H9 (cell line): ENCODE data around the gene CCR9. TPM values are rescaled to one million over a fixed set of nuclear protein-coding genes. Genes with fewer than 3 reads are reported as not detected.

Experiments used
- DNase-seq: peaks from one replicate; pipeline ENCODE4 v3.0.0-alpha.2; 2017
- H2AFZ ChIP-seq: one replicate; pipeline ENCODE4 v1.6.1; 2013; ENCODE audit warnings: mild to moderate bottlenecking, low read length, control low read depth, moderate library complexity
- H2AK5ac ChIP-seq: 2 replicates; pipeline ENCODE4 v1.6.1; 2013; ENCODE audit warnings: low read length, control low read depth, mixed read lengths; ENCODE audit not compliant: insufficient read length
- H2BK120ac ChIP-seq: one replicate; pipeline ENCODE4 v1.6.1; 2013; ENCODE audit warnings: low read depth, mild to moderate bottlenecking, low read length, control low read depth, inconsistent platforms; ENCODE audit not compliant: poor library complexity, severe bottlenecking
- H2BK12ac ChIP-seq: 2 replicates; pipeline ENCODE4 v1.6.1; 2013; ENCODE audit warnings: low read length, control low read depth, mixed read lengths, low read depth; ENCODE audit not compliant: insufficient read length
- H2BK15ac ChIP-seq: 2 replicates; pipeline ENCODE4 v1.6.1; 2013; ENCODE audit warnings: low read depth, low read length, control low read depth
- H2BK20ac ChIP-seq: one replicate; pipeline ENCODE4 v1.6.1; 2013; ENCODE audit warnings: low read depth, mild to moderate bottlenecking, low read length, control low read depth, inconsistent platforms; ENCODE audit not compliant: poor library complexity, severe bottlenecking
- H2BK5ac ChIP-seq: 2 replicates; pipeline ENCODE4 v1.6.1; 2013; ENCODE audit warnings: low read length, control low read depth, mixed read lengths; ENCODE audit not compliant: insufficient read length
- H3K14ac ChIP-seq: 2 replicates; pipeline ENCODE4 v1.6.1; 2013; ENCODE audit warnings: low read length, control low read depth; ENCODE audit not compliant: insufficient read depth
- H3K18ac ChIP-seq: 2 replicates; pipeline ENCODE4 v1.6.1; 2013; ENCODE audit warnings: low read depth, mild to moderate bottlenecking, mixed read lengths, low read length, control low read depth; ENCODE audit not compliant: insufficient read length
- H3K23ac ChIP-seq: 2 replicates; pipeline ENCODE4 v1.6.1; 2013; ENCODE audit warnings: low read length, control low read depth, mixed read lengths, low read depth; ENCODE audit not compliant: insufficient read length
- H3K23me2 ChIP-seq: 2 replicates; pipeline ENCODE4 v1.6.1; 2013; ENCODE audit warnings: low read depth, mild to moderate bottlenecking, mixed read lengths, low read length, control low read depth; ENCODE audit not compliant: insufficient read length, poor library complexity, severe bottlenecking
- H3K27ac ChIP-seq: 2 replicates; pipeline ENCODE4 v1.5.1; 2013; ENCODE audit warnings: low read length, control low read depth, mixed read lengths, low read depth; ENCODE audit not compliant: insufficient read length
- H3K27me3 ChIP-seq: 2 replicates; pipeline ENCODE4 v1.6.1; 2013; ENCODE audit warnings: low read length, control low read depth, inconsistent platforms; ENCODE audit not compliant: insufficient read depth
- H3K4ac ChIP-seq: 2 replicates; pipeline ENCODE4 v1.6.1; 2013; ENCODE audit warnings: low read depth, mild to moderate bottlenecking, control low read depth, inconsistent platforms, low read length, moderate library complexity
- H3K4me1 ChIP-seq: 2 replicates; pipeline ENCODE4 v1.6.1; 2013; ENCODE audit warnings: low read length, control low read depth, inconsistent platforms; ENCODE audit not compliant: insufficient read depth
- H3K4me2 ChIP-seq: 2 replicates; pipeline ENCODE4 v1.6.1; 2013; ENCODE audit warnings: low read length, control low read depth, mixed read lengths; ENCODE audit not compliant: insufficient read length, insufficient read depth
- H3K56ac ChIP-seq: 2 replicates; pipeline ENCODE4 v1.6.1; 2013; ENCODE audit warnings: low read depth, mild to moderate bottlenecking, mixed read lengths, low read length, control low read depth; ENCODE audit not compliant: insufficient read length
- H3K79me1 ChIP-seq: 2 replicates; pipeline ENCODE4 v1.6.1; 2013; ENCODE audit warnings: low read depth, mild to moderate bottlenecking, moderate library complexity, low read length, control low read depth, inconsistent platforms; ENCODE audit not compliant: insufficient read depth, poor library complexity, severe bottlenecking
- H3K79me2 ChIP-seq: 2 replicates; pipeline ENCODE4 v1.6.1; 2013; ENCODE audit warnings: low read length, control low read depth, inconsistent platforms; ENCODE audit not compliant: insufficient read depth
- H3K9ac ChIP-seq: 2 replicates; pipeline ENCODE4 v1.6.1; 2013; ENCODE audit warnings: low read length, control low read depth, mixed read lengths; ENCODE audit not compliant: insufficient read length; ENCODE audit errors: extremely low read depth
- H3K9me3 ChIP-seq: one replicate; pipeline ENCODE4 v1.6.1; 2013; ENCODE audit warnings: low read depth, low read length, inconsistent platforms; ENCODE audit not compliant: control insufficient read depth
- H3T11ph ChIP-seq: one replicate; pipeline ENCODE4 v1.6.1; 2013; ENCODE audit warnings: mild to moderate bottlenecking, low read length, control low read depth, inconsistent platforms
- H4K20me1 ChIP-seq: one replicate; pipeline ENCODE4 v1.6.1; 2013; ENCODE audit not compliant: control insufficient read depth, insufficient read length, insufficient read depth
- H4K5ac ChIP-seq: 2 replicates; pipeline ENCODE4 v1.6.1; 2013; ENCODE audit warnings: low read depth, mild to moderate bottlenecking, mixed read lengths, low read length, control low read depth; ENCODE audit not compliant: insufficient read length
- H4K8ac ChIP-seq: replicated peaks from 2 replicates; pipeline ENCODE4 v1.6.1; 2013; ENCODE audit warnings: low read length, control low read depth, mixed read lengths, low read depth; ENCODE audit not compliant: insufficient read length
- H4K91ac ChIP-seq: 2 replicates; pipeline ENCODE4 v1.6.1; 2013; ENCODE audit warnings: low read depth, mild to moderate bottlenecking, moderate library complexity, mixed read lengths, low read length, control low read depth; ENCODE audit not compliant: insufficient read length
- H3K27ac Mint-ChIP-seq, 3 experiments: 2 replicates in 2 of 3; 3 replicates in 1 of 3; pipeline ENCODE4 v1.8.0; 2020 to 2021; ENCODE audit warnings: mixed read lengths in 3 of 3, mild to moderate bottlenecking in 1 of 3, moderate library complexity in 1 of 3
- H3K27me3 Mint-ChIP-seq: 2 replicates; pipeline ENCODE4 v1.8.0; 2021; ENCODE audit warnings: low read depth, mild to moderate bottlenecking, moderate library complexity, mixed read lengths
- H3K36me3 Mint-ChIP-seq, 3 experiments: 2 replicates in 2 of 3; 3 replicates in 1 of 3; pipeline ENCODE4 v1.8.0; 2020 to 2021; ENCODE audit warnings: low read depth in 3 of 3, mixed read lengths in 3 of 3; ENCODE audit not compliant: insufficient read depth in 1 of 3
- H3K4me1 Mint-ChIP-seq, 2 experiments: 2 replicates each; pipeline ENCODE4 v1.8.0; 2020; ENCODE audit warnings: mixed read lengths in 2 of 2
- H3K4me3 Mint-ChIP-seq, 2 experiments: 2 replicates in 1 of 2; 3 replicates in 1 of 2; pipeline ENCODE4 v1.8.0; 2020 to 2021; ENCODE audit warnings: mild to moderate bottlenecking in 2 of 2, mixed read lengths in 2 of 2, moderate library complexity in 1 of 2
- H3K9me3 Mint-ChIP-seq, 2 experiments: 2 replicates in 1 of 2; 3 replicates in 1 of 2; pipeline ENCODE4 v1.8.0; 2020; ENCODE audit warnings: mild to moderate bottlenecking in 2 of 2, mixed read lengths in 2 of 2, moderate library complexity in 1 of 2
- CTCF ChIP-seq: fragments of 200-600 bp; sonication (generic); conservative IDR thresholded peaks from 3 replicates; pipeline ENCODE4 v1.8.0; 2021; ENCODE audit warnings: antibody characterized with exemption, mild to moderate bottlenecking
- WGBS: extraction: QIAGEN DNeasy Blood & Tissue Kit; methylation state at CpG from one replicate; pipeline ENCODE4 v1.1.7; 2013; ENCODE audit warnings: missing lambda C conversion rate, low lambda C conversion rate, mixed read lengths; ENCODE audit not compliant: insufficient read length; ENCODE audit errors: extremely low coverage; 5-methylcytosine and 5-hydroxymethylcytosine counted together
- total RNA-seq: library from RNA; stranded (reverse); gene quantifications from 2 replicates; pipeline ENCODE4 v1.2.1, GENCODE V29; 2021

CCR9 gene
- total RNA-seq, 1 experiment from 2014 or later = not detected

GRCh38 chr3:45872569-45872968 is 13.8 kb upstream of the CCR9 start:
- Histone ChIP-seq H2BK12ac (no peak overlapping the region), H2BK5ac (no peak overlapping the region), H3K18ac (no peak overlapping the region), H3K79me2 (no peaks in the 10 kb centered on the region), H3T11ph (no peak overlapping the region), H3K4me1 (no peaks in the 10 kb centered on the region), H2AFZ (no peak overlapping the region), H4K5ac (no peak overlapping the region), H2AK5ac (no peak overlapping the region), H3K56ac (no peak overlapping the region), H3K27ac (no peak overlapping the region), H3K4ac (no peak overlapping the region), H3K9ac (no peak overlapping the region), H2BK15ac (no peak overlapping the region), H3K23me2 (no peaks in the 10 kb centered on the region), H3K9me3 (no peaks in the 10 kb centered on the region), H4K20me1 (no peaks in the 10 kb centered on the region), H2BK20ac (no peak overlapping the region), H3K14ac (no peak overlapping the region), H4K8ac (no peak overlapping the region), H2BK120ac (no peak overlapping the region), H3K79me1 (no peaks in the 10 kb centered on the region), H3K23ac (no peak overlapping the region), H4K91ac (no peak overlapping the region), H3K27me3 (no peaks in the 10 kb centered on the region), H3K4me2 (no peak overlapping the region)
- TF ChIP-seq CTCF = no peak
- WGBS = no CpG with 5 or more reads among the region's 2 CpGs
- Mint-ChIP-seq H3K36me3 (no peaks in the 10 kb centered on the region), H3K27ac (no peak overlapping the region), H3K9me3 (no peaks in the 10 kb centered on the region), H3K4me1 (peaks cover 14 to 16% of the 10 kb centered on the region in 2 experiments), H3K27me3 (peaks cover 3% of the 10 kb centered on the region), H3K4me3 (no peak overlapping the region)
- no peak for DNase-seq
